Measurements from ENCODE around the gene PIGK. TPM values are rescaled to one million over a fixed set of nuclear protein-coding genes. Genes with fewer than 3 reads are reported as not detected.

PIGK gene
- total and polyA plus RNA-seq, 4 donors = 7.9 to 30.2 (median 17.9) TPM

DNA sequence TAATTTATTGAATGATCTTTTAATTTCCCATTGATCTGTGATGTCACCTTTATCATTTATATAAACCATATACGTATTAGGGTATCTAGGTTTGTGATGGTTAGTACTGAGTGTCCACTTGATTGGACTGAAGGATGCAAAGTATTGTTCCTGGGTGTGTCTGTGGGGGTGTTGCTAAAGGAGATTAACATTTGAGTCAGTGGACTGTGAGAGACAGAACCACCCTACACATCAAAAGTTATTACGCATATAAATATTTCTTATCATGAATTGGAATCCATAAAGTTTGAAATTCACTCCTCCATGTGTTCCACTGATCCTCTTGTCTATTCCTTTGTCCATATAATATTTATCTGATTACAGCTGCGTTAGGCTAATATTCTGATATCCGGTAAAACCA lies 100.5 kb downstream of the PIGK start:
- Histone ChIP-seq H3K9me3 (ENCODE audit: control insufficient read depth in 4 of 4, insufficient read depth in 3 of 4, low read length in 3 of 4) (no peaks in the 10 kb centered on the region), H3K4me3 (no peak overlapping the region), H3K36me3 (ENCODE audit: control insufficient read depth in 4 of 4, insufficient read depth in 4 of 4, low read length in 4 of 4) (no peaks in the 10 kb centered on the region), H3K4me1 (ENCODE audit: control insufficient read depth in 5 of 5, insufficient read depth in 5 of 5, low read length in 5 of 5) (no peaks in the 10 kb centered on the region), H3K27me3 (ENCODE audit: control insufficient read depth in 3 of 3, insufficient read depth in 3 of 3, low read length in 2 of 3) (no peaks in the 10 kb centered on the region), H3K27ac (ENCODE audit: low read depth in 1 of 2, low read length in 1 of 2) (no peak overlapping the region), H3K9ac (ENCODE audit: insufficient read depth in 1 of 2, low read length in 2 of 2) (no peak overlapping the region)
- ATAC-seq (ENCODE audit: insufficient read depth, low FRiP score) (no peak), DNase-seq (no peak)
- WGBS, 2 donors = 96 to 99% methylated on average over 4 of the region's 4 CpGs
- TF ChIP-seq, protein P1, sequence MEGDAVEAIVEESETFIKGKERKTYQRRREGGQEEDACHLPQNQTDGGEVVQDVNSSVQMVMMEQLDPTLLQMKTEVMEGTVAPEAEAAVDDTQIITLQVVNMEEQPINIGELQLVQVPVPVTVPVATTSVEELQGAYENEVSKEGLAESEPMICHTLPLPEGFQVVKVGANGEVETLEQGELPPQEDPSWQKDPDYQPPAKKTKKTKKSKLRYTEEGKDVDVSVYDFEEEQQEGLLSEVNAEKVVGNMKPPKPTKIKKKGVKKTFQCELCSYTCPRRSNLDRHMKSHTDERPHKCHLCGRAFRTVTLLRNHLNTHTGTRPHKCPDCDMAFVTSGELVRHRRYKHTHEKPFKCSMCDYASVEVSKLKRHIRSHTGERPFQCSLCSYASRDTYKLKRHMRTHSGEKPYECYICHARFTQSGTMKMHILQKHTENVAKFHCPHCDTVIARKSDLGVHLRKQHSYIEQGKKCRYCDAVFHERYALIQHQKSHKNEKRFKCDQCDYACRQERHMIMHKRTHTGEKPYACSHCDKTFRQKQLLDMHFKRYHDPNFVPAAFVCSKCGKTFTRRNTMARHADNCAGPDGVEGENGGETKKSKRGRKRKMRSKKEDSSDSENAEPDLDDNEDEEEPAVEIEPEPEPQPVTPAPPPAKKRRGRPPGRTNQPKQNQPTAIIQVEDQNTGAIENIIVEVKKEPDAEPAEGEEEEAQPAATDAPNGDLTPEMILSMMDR (IDR thresholded peaks at IDR 0.05; ENCODE audit: control extremely low read depth, extremely low read depth) = no peak

DNA sequence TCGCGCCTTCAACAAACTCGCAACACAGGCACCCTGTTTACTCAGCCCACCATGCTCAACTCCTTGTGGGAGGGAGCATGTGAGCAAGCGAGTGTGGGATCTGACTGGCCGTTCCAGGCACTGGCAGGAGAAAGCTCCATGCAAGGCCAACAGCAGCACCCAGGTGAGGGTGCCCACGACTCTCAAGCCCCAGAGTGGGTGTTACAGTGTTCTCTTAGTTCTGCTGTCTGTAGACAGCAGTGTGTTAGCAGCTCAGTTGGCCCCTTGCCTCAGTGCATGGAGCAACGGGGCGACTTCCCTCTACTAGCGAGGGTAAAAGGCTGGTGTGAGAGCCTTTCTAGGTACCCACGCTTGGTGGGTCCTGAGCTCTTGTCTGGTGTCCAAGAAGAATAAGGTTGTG lies 114.6 kb downstream of the PIGK start:
- Histone ChIP-seq H3K9me3 (ENCODE audit: control insufficient read depth in 4 of 4, insufficient read depth in 3 of 4, low read length in 3 of 4) (no peaks in the 10 kb centered on the region), H3K4me3 (no peak overlapping the region), H3K4me1 (ENCODE audit: control insufficient read depth in 5 of 5, insufficient read depth in 5 of 5, low read length in 5 of 5) (peaks cover 0 to 1% (median 0%) of the 10 kb centered on the region in 5 donors), H3K27ac (ENCODE audit: low read depth in 1 of 2, low read length in 1 of 2) (no peak overlapping the region), H3K36me3 (ENCODE audit: control insufficient read depth in 4 of 4, insufficient read depth in 4 of 4, low read length in 4 of 4) (no peaks in the 10 kb centered on the region), H3K9ac (ENCODE audit: insufficient read depth in 1 of 2, low read length in 2 of 2) (no peak overlapping the region), H3K27me3 (ENCODE audit: control insufficient read depth in 3 of 3, insufficient read depth in 3 of 3, low read length in 2 of 3) (no peaks in the 10 kb centered on the region)
- DNase-seq (no peak), ATAC-seq (ENCODE audit: insufficient read depth, low FRiP score) (no peak)
- 94% methylated on average over 10 of the region's 10 CpGs for WGBS, 2 donors
- TF ChIP-seq, protein P1 (IDR thresholded peaks at IDR 0.05; ENCODE audit: control extremely low read depth, extremely low read depth) = no peak

DNA sequence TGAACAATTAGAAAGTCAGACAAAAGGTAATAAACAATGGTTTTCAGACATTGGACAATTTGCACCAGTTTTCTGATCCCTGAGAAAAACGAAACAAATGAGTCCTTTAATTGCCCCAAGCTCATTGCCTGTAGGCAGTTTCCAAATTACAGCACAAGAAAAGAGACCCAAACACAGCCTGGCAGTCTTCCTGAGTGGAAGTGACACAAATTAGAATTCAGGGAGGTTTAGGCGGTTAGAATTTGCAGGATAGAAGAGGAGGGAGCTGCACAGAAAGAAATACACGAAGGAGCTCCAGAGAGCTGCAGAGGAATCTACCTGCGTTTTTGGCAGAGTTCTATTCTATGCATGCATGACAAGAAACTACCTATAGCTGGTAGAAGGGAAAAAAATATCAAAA lies 115.7 kb downstream of the PIGK start:
- Histone ChIP-seq H3K4me3 (no peak overlapping the region), H3K36me3 (ENCODE audit: control insufficient read depth in 4 of 4, insufficient read depth in 4 of 4, low read length in 4 of 4) (no peaks in the 10 kb centered on the region), H3K27me3 (ENCODE audit: control insufficient read depth in 3 of 3, insufficient read depth in 3 of 3, low read length in 2 of 3) (no peaks in the 10 kb centered on the region), H3K4me1 (ENCODE audit: control insufficient read depth in 5 of 5, insufficient read depth in 5 of 5, low read length in 5 of 5) (peaks cover 0 to 1% (median 0%) of the 10 kb centered on the region in 5 donors), H3K9ac (ENCODE audit: insufficient read depth in 1 of 2, low read length in 2 of 2) (no peak overlapping the region), H3K27ac (ENCODE audit: low read depth in 1 of 2, low read length in 1 of 2) (no peak overlapping the region), H3K9me3 (ENCODE audit: control insufficient read depth in 4 of 4, insufficient read depth in 3 of 4, low read length in 3 of 4) (no peaks in the 10 kb centered on the region)
- DNase-seq (no peak), ATAC-seq (ENCODE audit: insufficient read depth, low FRiP score) (no peak)
- TF ChIP-seq, protein P1 (IDR thresholded peaks at IDR 0.05; ENCODE audit: control extremely low read depth, extremely low read depth) = no peak
- WGBS, 2 donors = 92 to 94% methylated on average over 4 of the region's 4 CpGs

GRCh38 chr1:77100875-77101274 lies 118.4 kb downstream of the PIGK start:
- H3K9ac ChIP-seq (ENCODE audit: insufficient read depth in 1 of 2, low read length in 2 of 2) = no peak overlapping the region
- peaks cover 0 to 1% (median 0%) of the 10 kb centered on the region in 5 donors for H3K4me1 ChIP-seq (ENCODE audit: control insufficient read depth in 5 of 5, insufficient read depth in 5 of 5, low read length in 5 of 5)
- ATAC-seq (ENCODE audit: insufficient read depth, low FRiP score) = no peak
- no peak overlapping the region for H3K4me3 ChIP-seq
- H3K9me3 ChIP-seq (ENCODE audit: control insufficient read depth in 4 of 4, insufficient read depth in 3 of 4, low read length in 3 of 4) = peaks cover 0 to 3% (median 0%) of the 10 kb centered on the region in 4 donors
- no peak for DNase-seq
- TF ChIP-seq, protein P1 (IDR thresholded peaks at IDR 0.05; ENCODE audit: control extremely low read depth, extremely low read depth) = no peak
- H3K27me3 ChIP-seq (ENCODE audit: control insufficient read depth in 3 of 3, insufficient read depth in 3 of 3, low read length in 2 of 3) = no peaks in the 10 kb centered on the region
- 93 to 97% methylated on average over 1 of the region's 1 CpG for WGBS, 2 donors
- H3K36me3 ChIP-seq (ENCODE audit: control insufficient read depth in 4 of 4, insufficient read depth in 4 of 4, low read length in 4 of 4) = no peaks in the 10 kb centered on the region
- no peak overlapping the region for H3K27ac ChIP-seq (ENCODE audit: low read depth in 1 of 2, low read length in 1 of 2)

Measured in lung (tissue), 12 donors.